ENCODE results near the gene CLRN1. TPM values are rescaled to one million over a fixed set of nuclear protein-coding genes. Genes with fewer than 3 reads are reported as not detected.

The CLRN1 gene
- total RNA-seq, 2 experiments from 2014 or later: not detected

DNA sequence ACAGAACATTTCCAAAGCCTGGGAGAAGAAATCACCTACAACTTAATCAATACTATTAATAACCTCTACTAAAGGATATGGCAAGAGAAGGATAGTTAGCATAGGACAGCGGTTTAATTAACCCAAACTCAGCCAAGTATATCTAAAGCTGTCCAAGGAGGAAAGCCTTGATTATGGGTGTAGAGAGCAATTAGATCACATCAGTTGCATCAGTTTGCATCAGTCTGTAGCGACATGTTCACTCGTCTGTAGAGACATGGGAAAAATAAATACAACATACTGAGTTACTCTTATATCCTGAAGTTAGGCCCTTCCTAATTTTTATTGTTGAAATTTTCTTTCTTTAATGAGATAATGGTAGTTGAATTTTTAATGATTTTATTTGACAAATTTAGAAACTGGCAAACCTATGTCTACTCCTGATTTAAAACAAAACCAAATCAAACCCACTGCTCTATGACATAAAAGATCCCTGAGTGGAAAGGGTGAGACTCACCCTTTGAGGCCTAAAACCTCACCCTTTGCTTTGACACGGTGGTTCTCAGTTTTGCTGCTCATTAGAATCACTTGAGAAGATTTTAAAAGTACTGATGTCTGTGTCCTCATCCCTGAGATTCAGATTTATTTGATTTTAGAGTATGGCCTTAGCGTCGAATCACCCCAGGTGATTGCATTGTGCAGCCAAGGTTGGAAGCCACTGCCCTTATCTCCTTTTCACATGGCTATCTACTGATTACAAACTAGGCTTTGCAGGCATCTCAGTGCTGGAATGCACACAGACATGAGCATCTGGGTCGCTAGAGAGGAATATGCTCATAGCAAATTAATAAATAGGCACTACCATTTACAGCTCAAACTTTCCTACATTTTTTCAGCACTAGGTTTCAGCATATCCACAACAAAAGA is 2.8 kb upstream of the CLRN1 start:
- peak; percentile 84 for ATAC-seq

DNA sequence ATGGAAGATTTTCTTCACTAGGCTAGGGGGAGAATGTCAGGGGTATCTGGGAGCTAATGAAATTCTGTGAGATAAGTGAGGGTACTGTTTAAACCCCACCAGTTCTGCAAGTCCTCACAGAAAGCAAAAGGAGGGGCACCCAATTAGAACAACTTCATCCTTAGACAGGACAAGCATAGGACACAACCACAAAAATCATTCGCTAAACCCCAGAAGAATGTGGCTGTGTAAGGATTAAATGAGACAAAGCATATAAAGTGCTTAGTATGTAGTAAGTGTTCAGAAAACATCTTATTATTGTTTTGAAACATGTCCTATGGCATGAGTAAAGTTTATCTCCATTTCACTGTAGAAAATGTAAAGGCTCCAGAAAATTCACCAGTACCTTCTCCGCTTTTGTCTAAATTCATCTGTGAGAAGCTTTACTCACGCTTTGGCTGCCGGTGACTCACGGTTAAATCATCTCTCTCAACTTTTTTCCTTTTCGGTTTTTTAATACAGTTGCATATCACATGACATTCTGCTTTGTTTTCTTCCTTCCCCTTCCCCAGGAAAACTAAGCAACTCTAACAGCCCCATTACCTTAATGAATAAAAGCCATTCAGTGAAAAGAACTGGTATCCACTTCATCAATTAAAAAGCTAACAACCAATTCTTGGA is 1.7 kb downstream of the CLRN1 start:
- Mint-ChIP-seq H3K27me3 (peaks cover 10% of the 10 kb centered on the region), H3K9me3 (ENCODE audit: low read depth) (no peaks in the 10 kb centered on the region), H3K36me3 (ENCODE audit: low read depth) (no peaks in the 10 kb centered on the region), H3K4me1 (peaks cover 8% of the 10 kb centered on the region), H3K4me3 (no peak overlapping the region), H3K27ac (no peak overlapping the region)
- intact Hi-C loops (cut with DNase I, micrococcal nuclease): no loop called here
- CTCF ChIA-PET: no interaction called here
- DNase-seq (no peak), ATAC-seq (no peak)
- POLR2A ChIA-PET: no interaction called here

More for the DNA sequence above, 2.8 kb upstream of the CLRN1 start:
- intact Hi-C loops (cut with DNase I, micrococcal nuclease): loop anchor here (5.0 kb wide), 3 partner anchors 238 to 332 kb away; no protein-coding TSS in a partner anchor
- DNase-seq: peak; percentile 20
- Mint-ChIP-seq H3K9me3 (ENCODE audit: low read depth) (no peaks in the 10 kb centered on the region), H3K4me1 (peaks cover 13% of the 10 kb centered on the region), H3K36me3 (ENCODE audit: low read depth) (no peaks in the 10 kb centered on the region), H3K4me3 (no peak overlapping the region), H3K27ac (peak overlapping the region; percentile 63), H3K27me3 (peaks cover 19% of the 10 kb centered on the region)
- CTCF ChIA-PET: no interaction called here
- POLR2A ChIA-PET: no interaction called here

DNA sequence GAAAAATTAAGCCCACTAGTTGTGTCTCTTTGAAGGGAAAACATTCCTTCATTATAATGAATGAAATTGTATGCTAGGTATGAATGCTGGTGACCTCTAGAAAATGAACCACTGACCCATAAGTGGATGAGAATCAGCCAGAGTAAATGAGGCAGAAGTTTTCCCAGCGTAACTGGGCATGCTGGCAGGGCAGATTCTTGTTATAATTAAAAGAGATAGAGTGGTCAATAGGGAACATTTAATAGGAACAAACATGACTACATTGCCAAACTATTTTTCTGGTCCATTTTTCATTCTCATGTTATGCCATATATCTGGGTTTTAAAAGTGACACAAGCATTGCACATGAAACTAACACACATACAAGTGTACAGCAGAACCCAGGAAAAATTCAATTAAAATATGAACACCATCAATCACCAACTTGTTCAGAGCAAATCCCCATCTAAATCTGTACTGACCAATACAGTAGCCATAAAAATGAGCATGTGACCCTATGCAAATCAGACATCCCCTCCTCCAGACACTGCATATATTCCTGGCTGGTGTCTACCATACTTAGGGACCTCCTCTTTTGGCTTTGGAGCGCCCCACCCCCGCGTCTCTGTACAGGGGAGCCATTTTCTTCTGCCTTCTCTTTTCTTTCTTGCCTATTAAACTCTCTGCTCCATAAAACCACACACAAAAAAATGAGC is 4.0 kb downstream of the CLRN1 start:
- CTCF ChIA-PET: no interaction called here
- H3K27ac Mint-ChIP-seq: no peak overlapping the region
- DNase-seq (no peak), ATAC-seq (no peak)
- H3K27me3 Mint-ChIP-seq: peaks cover 21% of the 10 kb centered on the region
- H3K9me3 Mint-ChIP-seq (ENCODE audit: low read depth): no peaks in the 10 kb centered on the region
- intact Hi-C loops (cut with DNase I, micrococcal nuclease): no loop called here
- H3K4me3 Mint-ChIP-seq: no peak overlapping the region
- peaks cover 4% of the 10 kb centered on the region for H3K4me1 Mint-ChIP-seq
- no peaks in the 10 kb centered on the region for H3K36me3 Mint-ChIP-seq (ENCODE audit: low read depth)
- POLR2A ChIA-PET: no interaction called here

DNA sequence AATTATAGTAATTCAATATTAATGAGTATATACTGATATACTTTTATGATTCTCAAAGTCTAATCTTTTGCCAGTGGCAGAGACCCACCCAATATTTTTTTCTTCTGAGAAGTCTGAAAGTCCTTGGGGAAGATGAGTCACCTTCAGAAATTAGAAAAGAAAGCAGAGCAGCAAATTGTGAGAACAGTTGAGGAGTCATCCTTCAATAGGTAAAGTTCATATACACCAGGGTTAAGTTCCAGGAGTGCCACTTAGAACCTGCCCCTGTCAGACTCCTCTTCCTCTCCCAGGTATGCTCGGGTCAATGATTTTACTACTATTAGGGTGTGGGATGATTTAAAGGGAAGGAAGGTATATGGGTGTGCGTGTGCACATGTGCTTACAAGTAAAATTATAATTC is 7.1 kb downstream of the CLRN1 start:
- ChIA-PET POLR2A (no interaction called here), CTCF (no interaction called here)
- no peak overlapping the region for H3K4me3 Mint-ChIP-seq
- no peak overlapping the region for H3K27ac Mint-ChIP-seq
- H3K4me1 Mint-ChIP-seq: peaks cover 4% of the 10 kb centered on the region
- ATAC-seq (peak; percentile 33), DNase-seq (no peak)
- H3K27me3 Mint-ChIP-seq: peaks cover 19% of the 10 kb centered on the region
- no peaks in the 10 kb centered on the region for H3K9me3 Mint-ChIP-seq (ENCODE audit: low read depth)
- no peaks in the 10 kb centered on the region for H3K36me3 Mint-ChIP-seq (ENCODE audit: low read depth)
- intact Hi-C loops (cut with DNase I, micrococcal nuclease): no loop called here

DNA sequence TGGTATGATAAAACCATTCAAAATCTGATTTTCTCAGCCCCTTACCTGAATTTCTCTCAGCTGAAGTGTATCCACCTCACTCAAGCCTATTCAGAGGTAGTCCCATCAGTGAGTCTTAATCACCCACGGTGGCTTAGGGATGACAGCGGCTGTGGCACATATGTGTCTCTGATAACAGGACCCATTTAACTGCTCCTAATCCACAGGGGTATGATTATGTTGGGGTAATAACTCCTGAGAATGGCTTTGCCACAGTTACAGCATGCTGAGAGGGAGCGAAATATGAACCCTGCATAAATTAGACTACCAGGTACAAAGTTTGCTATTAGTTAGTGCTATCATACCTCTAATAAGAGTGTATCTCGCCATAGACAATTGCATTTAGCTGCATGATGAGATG is 10.6 kb downstream of the CLRN1 start:
- ATAC-seq: no peak
- intact Hi-C loops (cut with DNase I, micrococcal nuclease): no loop called here
- Mint-ChIP-seq H3K27ac (no peak overlapping the region), H3K27me3 (peaks cover 28% of the 10 kb centered on the region), H3K9me3 (ENCODE audit: low read depth) (no peaks in the 10 kb centered on the region), H3K36me3 (ENCODE audit: low read depth) (no peaks in the 10 kb centered on the region), H3K4me1 (peaks cover 4% of the 10 kb centered on the region), H3K4me3 (no peak overlapping the region)
- CTCF ChIA-PET: no interaction called here
- no peak for DNase-seq
- POLR2A ChIA-PET: no interaction called here

DNA sequence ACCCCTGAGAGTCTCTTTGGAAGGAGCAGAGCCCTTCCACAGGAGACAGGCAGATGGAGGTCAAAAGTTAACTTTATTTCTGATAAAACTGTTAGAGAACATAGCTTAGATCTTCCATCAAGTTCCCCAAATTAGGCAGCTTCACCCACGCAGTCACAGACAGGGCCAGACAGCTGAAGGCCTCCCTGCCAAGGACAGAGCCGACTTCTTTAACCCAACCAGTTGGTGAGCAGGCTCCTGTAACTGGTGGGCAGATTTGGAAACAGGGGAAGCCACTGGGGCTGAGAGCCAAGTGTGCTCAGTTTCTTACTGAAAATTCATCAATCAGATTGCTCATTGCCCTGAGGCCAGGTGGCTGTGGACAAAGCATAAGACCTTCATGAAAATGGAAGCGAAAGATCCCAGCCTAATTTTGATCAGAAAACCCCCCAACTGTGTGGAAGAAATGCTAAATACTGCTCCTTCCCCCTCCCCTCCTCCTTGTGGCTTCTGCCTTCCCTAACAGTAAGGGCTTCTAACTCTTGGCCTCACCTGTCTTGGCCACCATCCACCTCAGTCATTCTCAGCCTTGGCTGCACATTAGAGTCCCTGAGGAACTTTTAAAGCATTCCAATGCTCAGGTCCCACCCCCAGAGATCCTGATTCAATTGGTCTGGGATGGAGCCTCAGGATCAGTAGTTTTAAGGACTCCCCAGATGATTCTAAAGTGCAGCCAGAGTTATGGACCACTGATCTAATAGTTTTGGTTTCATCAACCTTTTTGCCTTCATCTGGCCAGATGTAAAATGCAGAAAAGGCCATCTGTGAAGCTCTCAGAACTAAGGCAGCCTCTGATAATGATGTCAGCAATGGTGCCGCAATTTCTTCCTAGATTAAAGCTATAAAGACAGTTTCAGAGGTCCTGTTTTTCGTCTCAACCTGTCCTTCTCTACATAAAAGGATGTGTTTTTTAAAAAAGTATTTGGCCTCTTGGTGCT is 11.5 kb downstream of the CLRN1 start:
- Mint-ChIP-seq H3K36me3 (ENCODE audit: low read depth) (no peaks in the 10 kb centered on the region), H3K27ac (no peak overlapping the region), H3K9me3 (ENCODE audit: low read depth) (no peaks in the 10 kb centered on the region), H3K27me3 (peaks cover 29% of the 10 kb centered on the region), H3K4me1 (peaks cover 4% of the 10 kb centered on the region), H3K4me3 (no peak overlapping the region)
- DNase-seq (no peak), ATAC-seq (no peak)
- CTCF ChIA-PET: no interaction called here
- intact Hi-C loops (cut with DNase I, micrococcal nuclease): no loop called here
- POLR2A ChIA-PET: no interaction called here

DNA sequence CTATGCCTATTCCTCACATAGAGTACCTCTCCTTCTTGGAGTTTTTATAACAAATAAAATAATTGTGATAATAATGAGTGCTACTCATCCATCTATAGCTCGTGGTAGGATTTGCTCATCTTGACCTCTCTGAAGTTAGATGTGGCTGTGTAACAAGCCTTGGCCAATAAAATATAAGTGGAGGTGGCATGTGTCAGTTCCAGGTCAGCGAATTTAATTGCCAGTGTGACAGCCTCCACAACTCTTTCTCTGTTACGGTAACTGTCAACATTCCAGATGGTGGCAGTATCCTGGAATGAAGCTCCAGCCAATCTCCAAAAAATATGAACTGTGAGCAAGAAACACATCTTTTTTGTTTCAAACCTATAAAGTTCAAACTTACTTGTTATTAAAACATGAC is 13.8 kb downstream of the CLRN1 start:
- DNase-seq (no peak), ATAC-seq (no peak)
- Mint-ChIP-seq H3K27me3 (peaks cover 22% of the 10 kb centered on the region), H3K27ac (no peak overlapping the region), H3K36me3 (ENCODE audit: low read depth) (no peaks in the 10 kb centered on the region), H3K9me3 (ENCODE audit: low read depth) (no peaks in the 10 kb centered on the region), H3K4me3 (no peak overlapping the region), H3K4me1 (no peaks in the 10 kb centered on the region)
- intact Hi-C loops (cut with DNase I, micrococcal nuclease): no loop called here
- POLR2A ChIA-PET: no interaction called here
- CTCF ChIA-PET: interaction anchor here (1.2 kb wide), 1 partner anchor 37 kb away, joined by 4 read pairs; no protein-coding TSS in a partner anchor

DNA sequence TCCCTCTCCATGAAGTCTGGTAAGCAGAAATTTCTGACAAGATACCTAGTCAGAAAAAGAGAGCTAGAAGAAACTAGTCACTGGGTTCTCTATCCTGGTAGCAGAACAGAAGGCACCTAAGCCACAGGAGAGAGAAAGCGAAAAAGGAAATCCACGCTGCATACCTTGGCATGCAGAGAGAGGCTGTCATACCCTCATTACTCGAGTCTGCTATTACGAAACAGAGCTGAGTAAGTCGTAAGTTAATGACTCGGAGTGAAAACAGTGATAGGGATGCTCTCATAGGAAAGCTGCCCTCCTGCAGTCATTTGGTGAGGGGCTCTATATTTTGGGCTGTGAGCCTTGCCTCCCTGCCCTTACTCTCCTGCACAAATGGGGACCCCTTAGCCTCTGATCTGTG is 16.2 kb downstream of the CLRN1 start:
- CTCF ChIA-PET: no interaction called here
- POLR2A ChIA-PET: no interaction called here
- no peaks in the 10 kb centered on the region for H3K36me3 Mint-ChIP-seq (ENCODE audit: low read depth)

DNA sequence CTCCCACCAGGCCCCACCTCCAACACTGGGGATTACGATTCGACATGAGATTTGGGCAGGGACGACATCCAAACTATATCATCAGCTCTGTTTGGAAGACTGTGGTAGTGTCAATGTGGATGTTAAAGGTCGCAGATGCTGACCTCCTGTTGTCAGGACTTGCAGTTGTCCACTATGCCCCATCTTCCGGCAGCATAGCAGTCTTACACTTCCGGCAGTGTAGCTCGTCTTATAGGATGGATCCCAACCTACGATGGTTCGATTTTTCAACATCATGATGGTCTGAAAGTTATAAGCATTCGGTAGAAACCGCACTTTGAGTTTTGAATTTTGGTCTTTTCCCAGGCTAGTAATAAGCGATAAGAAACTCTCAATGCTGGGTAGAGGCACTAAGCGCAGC is 20.6 kb downstream of the CLRN1 start:
- ChIA-PET CTCF (interaction anchor here (0.6 to 1.0 kb wide), 2 partner anchors 28 to 699 kb away, joined by 3 read pairs; no protein-coding TSS in a partner anchor), POLR2A (no interaction called here)
- Mint-ChIP-seq H3K36me3 (ENCODE audit: low read depth) (no peaks in the 10 kb centered on the region), H3K27me3 (peaks cover 21% of the 10 kb centered on the region), H3K4me3 (no peak overlapping the region), H3K9me3 (ENCODE audit: low read depth) (no peaks in the 10 kb centered on the region), H3K4me1 (no peaks in the 10 kb centered on the region), H3K27ac (no peak overlapping the region)
- intact Hi-C loops (cut with DNase I, micrococcal nuclease): no loop called here
- ATAC-seq (no peak), DNase-seq (no peak)

More for the DNA sequence above, 16.2 kb downstream of the CLRN1 start:
- no peak overlapping the region for H3K4me3 Mint-ChIP-seq
- DNase-seq (peak; percentile 22), ATAC-seq (peak; percentile 81)
- peaks cover 15% of the 10 kb centered on the region for H3K27me3 Mint-ChIP-seq
- H3K4me1 Mint-ChIP-seq: no peaks in the 10 kb centered on the region
- intact Hi-C loops (cut with DNase I, micrococcal nuclease): no loop called here
- H3K9me3 Mint-ChIP-seq (ENCODE audit: low read depth): no peaks in the 10 kb centered on the region
- no peak overlapping the region for H3K27ac Mint-ChIP-seq

DNA sequence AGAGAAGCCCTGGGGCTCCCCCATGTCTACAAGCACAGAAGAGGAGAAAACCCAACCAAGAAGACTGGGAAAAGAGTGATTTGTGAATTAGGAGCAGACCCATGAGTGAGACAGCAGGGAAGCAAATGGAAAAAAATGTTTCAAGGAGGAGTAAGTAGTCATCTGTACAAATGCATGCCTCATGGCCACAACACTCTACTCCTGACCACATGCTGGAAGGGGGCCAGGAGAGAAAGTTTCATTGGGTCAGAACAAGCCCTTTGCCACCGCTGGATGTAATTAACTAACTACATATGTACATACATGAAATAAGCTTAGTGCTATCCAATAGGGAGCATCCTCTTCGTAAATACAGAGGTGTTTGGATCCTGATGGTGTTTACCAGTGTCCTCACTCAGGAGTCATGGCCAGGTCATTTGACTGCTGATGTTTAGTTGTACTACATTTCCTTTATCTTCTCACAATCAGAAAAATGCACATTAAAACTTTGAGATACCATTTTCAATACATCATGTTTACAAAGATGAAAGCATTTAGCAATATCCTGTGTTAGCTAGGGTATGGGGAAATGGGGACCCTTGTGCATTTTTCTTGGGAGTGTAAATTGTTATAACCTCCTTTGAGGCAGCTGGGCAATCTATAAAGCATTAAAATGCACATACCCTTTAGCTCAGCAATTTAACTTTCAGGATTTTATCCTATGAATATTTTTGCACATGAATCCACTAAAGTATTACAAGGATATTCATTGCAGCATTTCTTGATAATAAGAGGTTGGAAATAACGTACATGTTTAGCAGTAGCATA is 27.1 kb downstream of the CLRN1 start:
- no peak overlapping the region for H3K27ac Mint-ChIP-seq
- ChIA-PET CTCF (interaction anchor here (1.3 kb wide), 1 partner anchor 158 kb away, joined by 3 read pairs; no protein-coding TSS in a partner anchor), POLR2A (interaction anchor here (0.5 kb wide), 1 partner anchor 15 kb away, joined by 3 read pairs; no protein-coding TSS in a partner anchor)
- no peaks in the 10 kb centered on the region for H3K9me3 Mint-ChIP-seq (ENCODE audit: low read depth)
- no peak for ATAC-seq
- intact Hi-C loops (cut with DNase I, micrococcal nuclease): no loop called here
- H3K4me1 Mint-ChIP-seq: no peaks in the 10 kb centered on the region
- H3K4me3 Mint-ChIP-seq: no peak overlapping the region
- DNase-seq: no peak
- peaks cover 27% of the 10 kb centered on the region for H3K27me3 Mint-ChIP-seq
- no peaks in the 10 kb centered on the region for H3K36me3 Mint-ChIP-seq (ENCODE audit: low read depth)
